HepG2 (cell line): ENCODE measurements around the gene OR52W1. TPM values are rescaled to one million over a fixed set of nuclear protein-coding genes. Genes with fewer than 3 reads are reported as not detected.

Experiments used
- BCL3 ChIP-seq: sonication (generic); formaldehyde crosslinking; IDR thresholded peaks from 2 replicates; pipeline ENCODE4 v1.5.1; 2020; ENCODE audit warnings: mild to moderate bottlenecking, missing genetic modification reagents, moderate library complexity
- BCLAF1 ChIP-seq: fragments of 450-650 bp; IDR thresholded peaks from 2 replicates; pipeline ENCODE4 v1.6.1; 2017; ENCODE audit warnings: mild to moderate bottlenecking
- CHD4 ChIP-seq: fragments of 200-600 bp; sonication (generic); IDR thresholded peaks from 2 replicates; pipeline ENCODE4 v1.7.0; 2017; ENCODE audit warnings: mild to moderate bottlenecking, low read length, borderline replicate concordance
- ELF1 ChIP-seq: sonication (generic); formaldehyde crosslinking; IDR thresholded peaks from 2 replicates; pipeline ENCODE4 v1.4.0; 2020; ENCODE audit warnings: missing genetic modification reagents
- HNRNPLL ChIP-seq: fragments of 200-400 bp; formaldehyde crosslinking; IDR thresholded peaks from 2 replicates; pipeline ENCODE4 v1.6.1; 2017; ENCODE audit warnings: mild to moderate bottlenecking, low read depth, low read length; ENCODE audit not compliant: poor library complexity, severe bottlenecking
- NFIC ChIP-seq: IDR thresholded peaks from 2 replicates; pipeline ENCODE4 v1.6.1; 2012; ENCODE audit warnings: mild to moderate bottlenecking, low read length, inconsistent platforms
- NR2F1 ChIP-seq, 2 experiments: fragments of 450-650 bp in 1 of 2; formaldehyde crosslinking in 1 of 2; IDR thresholded peaks; 2 replicates each; pipeline versions ENCODE4 v1.5.0 to v1.6.1; 2016 to 2020; ENCODE audit warnings: mild to moderate bottlenecking in 1 of 2, missing compliant biosample characterization in 1 of 2, missing genetic modification reagents in 1 of 2, moderate library complexity in 1 of 2
- SMYD3 ChIP-seq: sonication (generic); formaldehyde crosslinking; IDR thresholded peaks from 2 replicates; pipeline ENCODE4 v1.8.1; 2023; ENCODE audit warnings: mild to moderate bottlenecking, missing genetic modification reagents
- TAF1 ChIP-seq: sonication (generic); formaldehyde crosslinking; IDR thresholded peaks from 2 replicates; pipeline ENCODE4 v1.4.0; 2020; ENCODE audit warnings: missing genetic modification reagents
- TFE3 ChIP-seq: IDR thresholded peaks from 2 replicates; pipeline ENCODE4 v1.6.1; 2016
- ZNF20 ChIP-seq: sonication (generic); formaldehyde crosslinking; IDR thresholded peaks from 2 replicates; pipeline ENCODE4 v1.4.0; 2020; ENCODE audit warnings: mild to moderate bottlenecking, moderate library complexity, missing genetic modification reagents
- ZNF230 ChIP-seq: sonication (generic); formaldehyde crosslinking; IDR thresholded peaks from 2 replicates; pipeline ENCODE4 v1.4.0; 2020; ENCODE audit warnings: mild to moderate bottlenecking, missing genetic modification reagents
- ZNF569 ChIP-seq: sonication (generic); formaldehyde crosslinking; IDR thresholded peaks from 2 replicates; pipeline ENCODE4 v1.5.0; 2020; ENCODE audit warnings: mild to moderate bottlenecking, missing genetic modification reagents, moderate library complexity, borderline replicate concordance
- ZNF614 ChIP-seq: IDR thresholded peaks from 2 replicates; pipeline ENCODE4 v1.6.1; 2018; ENCODE audit warnings: missing biosample characterization, missing genetic modification reagents, inconsistent platforms, borderline replicate concordance
- ZNF841 ChIP-seq: sonication (generic); formaldehyde crosslinking; IDR thresholded peaks from 2 replicates; pipeline ENCODE4 v1.8.1; 2023; ENCODE audit warnings: missing genetic modification reagents, borderline replicate concordance
- polyA plus RNA-seq, 8 experiments: library from polyadenylated mRNA; depleted of rRNA in 3 of 8; stranded (reverse) in 7 of 8; unstranded in 1 of 8; fragments of >200 nt; fragmentation: Illumina TruSeq in 4 of 8; extraction: Trizol in 4 of 8; gene quantifications; 2 replicates each; pipeline versions ENCODE4 v1.2.1 to v1.2.3, GENCODE V29; 2011 to 2016; ENCODE audit warnings: low read depth in 4 of 8, missing spikeins in 1 of 8, mixed read lengths in 1 of 8; ENCODE audit not compliant: insufficient read depth in 1 of 8
- total RNA-seq, 5 experiments: library from RNA; depleted of rRNA; stranded (reverse); fragments of >200 nt; fragmentation: Illumina TruSeq; extraction: Trizol; gene quantifications; 2 replicates each; pipeline ENCODE4 v1.2.3, GENCODE V29; 2016; ENCODE audit warnings: low read depth in 1 of 5
- TF ChIP-seq, protein P1 (sequence below): sonication (generic); formaldehyde crosslinking; IDR thresholded peaks from 2 replicates; pipeline ENCODE4 v1.4.0; 2020; ENCODE audit warnings: missing genetic modification reagents
- TF ChIP-seq, protein P2 (sequence below): sonication (generic); formaldehyde crosslinking; IDR thresholded peaks from 2 replicates; pipeline ENCODE4 v1.8.1; 2023; ENCODE audit warnings: mild to moderate bottlenecking, missing genetic modification reagents, borderline replicate concordance
- TF ChIP-seq, protein P3 (sequence below): sonication (generic); formaldehyde crosslinking; IDR thresholded peaks from 2 replicates; pipeline ENCODE4 v1.4.0; 2020; ENCODE audit warnings: mild to moderate bottlenecking, missing genetic modification reagents
- TF ChIP-seq, protein P4 (sequence below): IDR thresholded peaks from 2 replicates; pipeline ENCODE4 v1.6.1; 2016

The OR52W1 gene
- total and polyA plus RNA-seq, 2 of the 13 experiments (the other 11 are each of a cell fraction or from before 2014, with no cell fraction given) = not detected

DNA sequence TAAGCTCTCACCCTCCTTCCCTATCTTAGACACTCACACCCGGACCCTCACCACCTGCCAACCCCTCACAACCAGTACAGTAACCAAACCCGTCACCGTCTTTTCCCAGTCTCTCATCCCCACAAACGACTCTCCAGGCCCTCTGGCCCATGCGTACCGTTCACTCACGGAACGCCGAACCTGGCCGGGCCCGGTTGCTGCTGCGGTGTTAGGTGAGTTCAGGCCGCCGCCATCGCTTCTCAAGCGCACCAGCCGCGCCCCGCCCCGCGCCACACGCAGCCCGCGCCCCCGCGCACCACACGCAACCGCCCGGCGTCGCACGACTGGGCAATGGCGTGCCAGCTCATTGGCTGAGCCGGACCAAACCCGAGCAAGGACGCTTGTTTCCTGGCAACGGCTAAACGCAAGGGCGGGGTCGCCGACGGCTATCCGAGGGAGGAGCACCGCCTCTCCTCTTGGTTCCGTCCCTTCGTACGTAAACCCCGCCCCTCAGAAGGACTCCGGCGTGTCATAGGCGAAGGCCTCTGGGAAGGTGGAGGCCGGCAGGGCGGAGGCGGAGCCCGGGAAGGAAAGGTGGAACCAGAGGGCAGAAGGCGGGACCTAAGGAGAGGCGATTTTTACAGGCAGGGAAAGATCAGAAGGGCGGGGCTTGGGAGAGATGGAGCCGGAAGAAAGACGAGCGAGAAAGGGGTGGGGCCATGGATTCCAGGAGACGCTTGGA lies 35.5 kb downstream of the OR52W1 start, which contains the start of gene FHIP1B (continued):
- TF ChIP-seq, protein P1, sequence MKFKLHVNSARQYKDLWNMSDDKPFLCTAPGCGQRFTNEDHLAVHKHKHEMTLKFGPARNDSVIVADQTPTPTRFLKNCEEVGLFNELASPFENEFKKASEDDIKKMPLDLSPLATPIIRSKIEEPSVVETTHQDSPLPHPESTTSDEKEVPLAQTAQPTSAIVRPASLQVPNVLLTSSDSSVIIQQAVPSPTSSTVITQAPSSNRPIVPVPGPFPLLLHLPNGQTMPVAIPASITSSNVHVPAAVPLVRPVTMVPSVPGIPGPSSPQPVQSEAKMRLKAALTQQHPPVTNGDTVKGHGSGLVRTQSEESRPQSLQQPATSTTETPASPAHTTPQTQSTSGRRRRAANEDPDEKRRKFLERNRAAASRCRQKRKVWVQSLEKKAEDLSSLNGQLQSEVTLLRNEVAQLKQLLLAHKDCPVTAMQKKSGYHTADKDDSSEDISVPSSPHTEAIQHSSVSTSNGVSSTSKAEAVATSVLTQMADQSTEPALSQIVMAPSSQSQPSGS (CRISPR knock-in tag) = peak; percentile 61; the same call in 1 of the 2 replicates
- TF ChIP-seq NR2F1 (CRISPR knock-in tag; IDR thresholded peaks at IDR 0.05) (no peak), ZNF841 (CRISPR knock-in tag) (no peak), BCLAF1 (no peak), TAF1 (CRISPR knock-in tag) (peak; percentile 67), SMYD3 (CRISPR knock-in tag) (no peak), NFIC (no peak), HNRNPLL (peak; percentile 97), TFE3 (0 out of 2 replicates have a peak, but pooled peaks have one; percentile 41), BCL3 (CRISPR knock-in tag) (no peak), ZNF569 (no peak), ZNF230 (no peak), ZNF614 (CRISPR knock-in tag) (no peak), CHD4 (no peak), ELF1 (CRISPR knock-in tag) (peak; percentile 62), ZNF20 (CRISPR knock-in tag) (no peak)
- TF ChIP-seq, protein P2, sequence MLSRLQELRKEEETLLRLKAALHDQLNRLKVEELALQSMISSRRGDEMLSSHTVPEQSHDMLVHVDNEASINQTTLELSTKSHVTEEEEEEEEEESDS (CRISPR knock-in tag) = no peak
- TF ChIP-seq, protein P3, sequence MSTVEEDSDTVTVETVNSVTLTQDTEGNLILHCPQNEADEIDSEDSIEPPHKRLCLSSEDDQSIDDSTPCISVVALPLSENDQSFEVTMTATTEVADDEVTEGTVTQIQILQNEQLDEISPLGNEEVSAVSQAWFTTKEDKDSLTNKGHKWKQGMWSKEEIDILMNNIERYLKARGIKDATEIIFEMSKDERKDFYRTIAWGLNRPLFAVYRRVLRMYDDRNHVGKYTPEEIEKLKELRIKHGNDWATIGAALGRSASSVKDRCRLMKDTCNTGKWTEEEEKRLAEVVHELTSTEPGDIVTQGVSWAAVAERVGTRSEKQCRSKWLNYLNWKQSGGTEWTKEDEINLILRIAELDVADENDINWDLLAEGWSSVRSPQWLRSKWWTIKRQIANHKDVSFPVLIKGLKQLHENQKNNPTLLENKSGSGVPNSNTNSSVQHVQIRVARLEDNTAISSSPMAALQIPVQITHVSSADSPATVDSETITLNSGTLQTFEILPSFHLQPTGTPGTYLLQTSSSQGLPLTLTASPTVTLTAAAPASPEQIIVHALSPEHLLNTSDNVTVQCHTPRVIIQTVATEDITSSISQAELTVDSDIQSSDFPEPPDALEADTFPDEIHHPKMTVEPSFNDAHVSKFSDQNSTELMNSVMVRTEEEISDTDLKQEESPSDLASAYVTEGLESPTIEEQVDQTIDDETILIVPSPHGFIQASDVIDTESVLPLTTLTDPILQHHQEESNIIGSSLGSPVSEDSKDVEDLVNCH (CRISPR knock-in tag) = no peak
- TF ChIP-seq, protein P4, sequence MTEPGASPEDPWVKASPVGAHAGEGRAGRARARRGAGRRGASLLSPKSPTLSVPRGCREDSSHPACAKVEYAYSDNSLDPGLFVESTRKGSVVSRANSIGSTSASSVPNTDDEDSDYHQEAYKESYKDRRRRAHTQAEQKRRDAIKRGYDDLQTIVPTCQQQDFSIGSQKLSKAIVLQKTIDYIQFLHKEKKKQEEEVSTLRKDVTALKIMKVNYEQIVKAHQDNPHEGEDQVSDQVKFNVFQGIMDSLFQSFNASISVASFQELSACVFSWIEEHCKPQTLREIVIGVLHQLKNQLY (CRISPR knock-in tag) = 0 out of 2 replicates have a peak, but pooled peaks have one; percentile 55
